DOHH2 (cell line): ENCODE data around the gene AXIN2.

ENCODE experiments used
- H3F3A ChIP-seq: fragments of 200-600 bp; sonication (generic), shearing (Covaris generic); 2 replicates; pipeline ENCODE4 v1.6.0; 2016; ENCODE audit warnings: antibody characterized with exemption, mild to moderate bottlenecking; ENCODE audit not compliant: control insufficient read depth, insufficient read depth
- H3K27ac ChIP-seq: fragments of 200-600 bp; sonication (generic); 2 replicates; pipeline ENCODE4 v1.5.1; 2014; ENCODE audit warnings: low read depth, mild to moderate bottlenecking, low read length, moderate library complexity
- H3K27me3 ChIP-seq: fragments of 200-600 bp; sonication (generic); 2 replicates; pipeline ENCODE4 v1.6.1; 2014; ENCODE audit warnings: mild to moderate bottlenecking, low read length, mixed read lengths; ENCODE audit not compliant: control insufficient read depth
- H3K36me3 ChIP-seq: fragments of 200-600 bp; sonication (generic); 2 replicates; pipeline ENCODE4 v1.6.1; 2014; ENCODE audit warnings: mild to moderate bottlenecking, low read length, moderate library complexity, mixed read lengths; ENCODE audit not compliant: control insufficient read depth
- H3K4me1 ChIP-seq: fragments of 200-600 bp; sonication (generic); 2 replicates; pipeline ENCODE4 v1.6.1; 2014; ENCODE audit warnings: mild to moderate bottlenecking, low read length, mixed read lengths; ENCODE audit not compliant: control insufficient read depth
- H3K4me2 ChIP-seq: fragments of 200-600 bp; sonication (generic); 2 replicates; pipeline ENCODE4 v1.6.0; 2014; ENCODE audit warnings: mild to moderate bottlenecking, low read length, moderate library complexity
- H3K4me3 ChIP-seq: fragments of 200-600 bp; sonication (generic); 2 replicates; pipeline ENCODE4 v1.5.1; 2014; ENCODE audit warnings: mild to moderate bottlenecking, low read length, mixed read lengths
- H3K79me2 ChIP-seq: fragments of 200-600 bp; sonication (generic); 2 replicates; pipeline ENCODE4 v1.6.1; 2014; ENCODE audit warnings: mild to moderate bottlenecking, low read length, mixed read lengths; ENCODE audit not compliant: control insufficient read depth
- H3K9me2 ChIP-seq: fragments of 200-600 bp; sonication (generic); replicated peaks from 2 replicates; pipeline ENCODE4 v1.6.1; 2014; ENCODE audit warnings: mild to moderate bottlenecking, low read length, mixed read lengths; ENCODE audit not compliant: control insufficient read depth
- H3K9me3 ChIP-seq: fragments of 200-600 bp; sonication (generic); 2 replicates; pipeline ENCODE4 v1.6.1; 2014; ENCODE audit warnings: antibody characterized with exemption, low read length, mixed read lengths; ENCODE audit not compliant: control insufficient read depth, insufficient read depth
- H4K20me1 ChIP-seq: fragments of 200-600 bp; sonication (generic); 2 replicates; pipeline ENCODE4 v1.6.0; 2014; ENCODE audit warnings: low read depth, mild to moderate bottlenecking, antibody characterized with exemption, low read length, moderate library complexity; ENCODE audit not compliant: control insufficient read depth, insufficient read depth
- CTCF ChIP-seq: fragments of 200-600 bp; sonication (generic); IDR thresholded peaks from one replicate; pipeline ENCODE4 v1.5.1; 2014; ENCODE audit warnings: antibody characterized with exemption, mild to moderate bottlenecking, low read depth, low read length; ENCODE audit not compliant: poor library complexity, severe bottlenecking
- EZH2phosphoT487 ChIP-seq: fragments of 200-600 bp; sonication (generic); IDR thresholded peaks from 2 replicates; pipeline ENCODE4 v1.6.1; 2017; ENCODE audit warnings: borderline replicate concordance, mild to moderate bottlenecking, antibody characterized with exemption, low read length, moderate library complexity, mixed read lengths

AXIN2 gene

GRCh38 chr17:65488665-65489064 lies 72.8 kb downstream of the AXIN2 start:
- Histone ChIP-seq H3K27ac (no peak overlapping the region), H3K4me2 (no peak overlapping the region), H3K9me2 (no peaks in the 10 kb centered on the region), H3F3A (no peaks in the 10 kb centered on the region), H4K20me1 (no peaks in the 10 kb centered on the region), H3K27me3 (no peaks in the 10 kb centered on the region), H3K79me2 (no peaks in the 10 kb centered on the region), H3K4me1 (no peaks in the 10 kb centered on the region), H3K9me3 (no peaks in the 10 kb centered on the region), H3K4me3 (no peak overlapping the region), H3K36me3 (no peaks in the 10 kb centered on the region)
- TF ChIP-seq CTCF (no peak), EZH2phosphoT487 (no peak)

- Histone ChIP-seq H3K4me2 (no peak overlapping the region), H3K79me2 (no peaks in the 10 kb centered on the region), H3K4me3 (no peak overlapping the region), H3F3A (no peaks in the 10 kb centered on the region), H3K9me2 (no peaks in the 10 kb centered on the region), H3K27me3 (no peaks in the 10 kb centered on the region), H3K9me3 (no peaks in the 10 kb centered on the region), H3K36me3 (no peaks in the 10 kb centered on the region), H3K4me1 (no peaks in the 10 kb centered on the region), H3K27ac (no peak overlapping the region), H4K20me1 (no peaks in the 10 kb centered on the region)
- no peak for TF ChIP-seq EZH2phosphoT487
- no peak for TF ChIP-seq CTCF
Observed at GRCh38 chr17:65487990-65488389, 73.5 kb downstream of the AXIN2 start.

GRCh38 chr17:65487161-65487560 lies 74.3 kb downstream of the AXIN2 start:
- no peaks in the 10 kb centered on the region for H3K27me3 ChIP-seq
- no peaks in the 10 kb centered on the region for H3F3A ChIP-seq
- H3K9me3 ChIP-seq = no peaks in the 10 kb centered on the region
- H4K20me1 ChIP-seq = no peaks in the 10 kb centered on the region
- no peaks in the 10 kb centered on the region for H3K79me2 ChIP-seq
- no peak for TF ChIP-seq EZH2phosphoT487
- no peak for TF ChIP-seq CTCF
- H3K9me2 ChIP-seq = no peaks in the 10 kb centered on the region
- H3K36me3 ChIP-seq = no peaks in the 10 kb centered on the region
- H3K27ac ChIP-seq = no peak overlapping the region
- H3K4me1 ChIP-seq = no peaks in the 10 kb centered on the region
- no peak overlapping the region for H3K4me3 ChIP-seq
- H3K4me2 ChIP-seq = no peak overlapping the region
